Fibroblast of villous mesenchyme (primary cell): Measurements from ENCODE around the gene TATDN2. TPM values are rescaled to one million over a fixed set of nuclear protein-coding genes. Genes with fewer than 3 reads are reported as not detected.

Experiments
- DNase-seq: peaks from one replicate; pipeline ENCODE4 v3.0.0-alpha.2; 2010; ENCODE audit warnings: low read depth
- H3K4me3 ChIP-seq: 2 replicates; pipeline ENCODE4 v1.5.1; 2011; ENCODE audit warnings: low read depth, mild to moderate bottlenecking, low read length
- CTCF ChIP-seq: IDR thresholded peaks from 2 replicates; pipeline ENCODE4 v1.5.1; 2012; ENCODE audit warnings: low read depth, mild to moderate bottlenecking, low read length; ENCODE audit not compliant: insufficient read depth
- total RNA-seq: library from RNA; depleted of rRNA; stranded (reverse); fragments of >200 nt; gene quantifications from 2 replicates; pipeline ENCODE4 v1.2.3, GENCODE V29; 2012

Gene TATDN2
- total RNA-seq, 1 donor = 16.0 TPM

DNA sequence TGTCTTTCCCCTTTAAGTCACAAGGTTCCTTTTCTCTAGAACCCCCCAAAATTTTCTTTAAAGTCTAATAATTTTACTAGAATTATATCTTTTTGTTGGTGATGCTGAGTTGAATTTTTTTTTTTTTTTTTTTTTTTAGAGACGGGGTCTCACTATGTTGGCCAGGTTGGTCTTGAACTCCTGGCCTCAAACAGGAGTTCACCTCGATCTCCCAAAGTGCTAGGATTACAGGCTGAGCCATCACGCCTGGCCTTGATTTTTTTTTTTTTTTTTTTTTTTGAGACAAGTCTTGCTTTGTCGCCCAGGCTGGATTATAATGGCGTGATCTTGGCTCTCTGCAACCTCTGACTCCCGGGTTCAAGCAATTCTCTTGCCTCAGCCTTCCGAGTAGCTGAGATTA is 60.4 kb downstream of the TATDN2 start:
- no peak overlapping the region for H3K4me3 ChIP-seq
- TF ChIP-seq CTCF = no peak
- no peak for DNase-seq

- DNase-seq = peak; percentile 20
- no peak overlapping the region for H3K4me3 ChIP-seq
Observed at GRCh38 chr3:10309736-10310135, 61.5 kb downstream of the TATDN2 start.

GRCh38 chr3:10310578-10310977 is 62.3 kb downstream of the TATDN2 start:
- TF ChIP-seq CTCF = no peak
- peak; percentile 67 for DNase-seq
- H3K4me3 ChIP-seq = no peak overlapping the region

More at GRCh38 chr3:10309736-10310135, 61.5 kb downstream of the TATDN2 start:
- no peak for TF ChIP-seq CTCF

DNA sequence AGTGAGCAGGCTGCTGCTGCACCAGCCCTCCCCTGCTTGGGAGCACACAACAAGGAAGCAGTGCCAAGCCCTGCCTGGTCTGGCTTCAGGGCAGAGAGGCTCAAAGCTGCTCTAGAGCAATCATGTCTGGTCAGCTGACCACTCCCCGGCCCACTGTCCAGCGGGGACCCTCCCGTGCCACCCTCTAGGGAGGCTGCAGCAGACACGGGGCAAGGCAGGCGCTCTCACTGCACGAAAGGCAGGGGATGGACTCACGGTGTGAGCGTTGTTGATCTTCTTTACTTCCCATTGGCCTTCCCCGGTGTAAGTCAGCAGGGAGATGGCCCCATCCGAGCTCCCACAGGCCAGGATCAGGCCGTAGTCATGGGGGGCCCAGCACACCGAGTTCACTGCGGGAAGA is 63.5 kb downstream of the TATDN2 start:
- DNase-seq = no peak
- H3K4me3 ChIP-seq = no peak overlapping the region
- no peak for TF ChIP-seq CTCF

DNA sequence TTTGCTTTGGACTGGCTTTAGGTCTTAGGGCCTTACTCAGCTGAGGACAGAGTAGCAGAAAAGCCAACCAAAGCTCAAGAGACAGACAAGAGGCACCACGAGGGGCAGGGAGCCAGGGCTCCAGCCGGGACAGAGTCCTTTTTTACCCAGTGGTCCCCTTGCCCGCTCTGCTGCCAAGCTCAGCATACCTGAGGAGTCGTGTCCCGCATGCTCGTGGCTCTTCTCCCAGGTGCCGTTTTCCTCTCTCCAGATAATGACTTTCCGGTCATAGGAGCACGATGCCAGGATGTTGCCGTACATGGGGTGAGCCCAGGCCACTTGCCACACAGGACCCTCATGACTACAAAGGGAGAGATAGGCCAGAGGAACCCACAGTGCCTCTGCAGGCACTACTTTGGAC is 64.1 kb downstream of the TATDN2 start:
- DNase-seq = no peak
- no peak for TF ChIP-seq CTCF
- no peak overlapping the region for H3K4me3 ChIP-seq

GRCh38 chr3:10312861-10313260 is 64.6 kb downstream of the TATDN2 start:
- DNase-seq = no peak

More at GRCh38 chr3:10312861-10313260, 64.6 kb downstream of the TATDN2 start:
- no peak overlapping the region for H3K4me3 ChIP-seq
- no peak for TF ChIP-seq CTCF
